K562 (cell line): ENCODE measurements around the gene PXDC1. TPM values are rescaled to one million over a fixed set of nuclear protein-coding genes. Genes with fewer than 3 reads are reported as not detected.

Experiments
- BACH1 ChIP-seq: fragments of 200-800 bp; sonication (Bioruptor generic); IDR thresholded peaks from 2 replicates; pipeline ENCODE4 v1.6.1; 2016; ENCODE audit warnings: missing genetic modification characterization, missing compliant biosample characterization
- BCOR ChIP-seq: fragments of 450-650 bp; IDR thresholded peaks from 2 replicates; pipeline ENCODE4 v1.6.1; 2016
- ESRRA ChIP-seq: fragments of 450-650 bp; IDR thresholded peaks from 2 replicates; pipeline ENCODE4 v1.6.1; 2014; ENCODE audit warnings: low read depth, mild to moderate bottlenecking, moderate library complexity, borderline replicate concordance
- FOSL1 ChIP-seq: fragments of 200-800 bp; sonication (Bioruptor generic); conservative IDR thresholded peaks from 2 replicates; pipeline ENCODE4 v1.6.1; 2016; ENCODE audit warnings: missing genetic modification characterization, missing compliant biosample characterization
- HDAC3 ChIP-seq: fragments of 450-650 bp; IDR thresholded peaks from 2 replicates; pipeline ENCODE4 v1.6.1; 2018; ENCODE audit warnings: borderline replicate concordance, mild to moderate bottlenecking, moderate library complexity; ENCODE audit not compliant: partially characterized antibody
- KLF16 ChIP-seq: IDR thresholded peaks from 2 replicates; pipeline ENCODE4 v1.6.1; 2016; ENCODE audit warnings: antibody characterized with exemption
- MCM3 ChIP-seq: fragments of 450-650 bp; IDR thresholded peaks from 2 replicates; pipeline ENCODE4 v1.6.1; 2016
- NR2C1 ChIP-seq, 2 experiments: fragments of 450-650 bp; IDR thresholded peaks; 2 replicates each; pipeline ENCODE4 v1.6.1; 2017; ENCODE audit warnings: mild to moderate bottlenecking in 2 of 2, antibody characterized with exemption in 1 of 2, inconsistent platforms in 1 of 2, missing compliant biosample characterization in 1 of 2, missing genetic modification characterization in 1 of 2
- RB1 ChIP-seq: fragments of 450-650 bp; IDR thresholded peaks from 2 replicates; pipeline ENCODE4 v1.6.1; 2017; ENCODE audit warnings: low read depth, mild to moderate bottlenecking
- SMAD1 ChIP-seq: fragments of 150-350 bp; IDR thresholded peaks from 2 replicates; pipeline ENCODE4 v1.6.1; 2014; ENCODE audit warnings: low read length, low read depth; ENCODE audit not compliant: partially characterized antibody
- SMAD2 ChIP-seq: fragments of 150-350 bp; IDR thresholded peaks from 2 replicates; pipeline ENCODE4 v1.6.1; 2014; ENCODE audit warnings: low read depth, mild to moderate bottlenecking, low read length
- SRF ChIP-seq, 2 experiments: fragments of 250-450, 450-650 bp in 1 of 2; sonication (Bioruptor Pico) in 1 of 2; sonication (generic) in 1 of 2; formaldehyde crosslinking; IDR thresholded peaks; 2 replicates each; pipeline versions ENCODE4 v1.5.0 to v1.5.1; 2020 to 2022; ENCODE audit warnings: mild to moderate bottlenecking in 1 of 2, missing genetic modification reagents in 1 of 2
- SRSF3 ChIP-seq: fragments of 200-400 bp; formaldehyde crosslinking; IDR thresholded peaks from 2 replicates; pipeline ENCODE4 v1.6.1; 2016; ENCODE audit warnings: mild to moderate bottlenecking, low read length, moderate library complexity; ENCODE audit not compliant: insufficient read depth
- STAT5A ChIP-seq: IDR thresholded peaks from 2 replicates; pipeline ENCODE4 v1.6.1; 2012; ENCODE audit warnings: low read length, inconsistent platforms, borderline replicate concordance
- ZFP30 ChIP-seq: fragments of 250-450 bp; sonication (Bioruptor Pico); IDR thresholded peaks from 2 replicates; pipeline ENCODE4 v1.8.0; 2022; ENCODE audit warnings: moderate library complexity, mild to moderate bottlenecking, inconsistent platforms, borderline replicate concordance
- ZNF75A ChIP-seq: fragments of 450-650 bp; formaldehyde crosslinking; IDR thresholded peaks from 2 replicates; pipeline ENCODE4 v1.4.0; 2020; ENCODE audit warnings: mild to moderate bottlenecking
- polyA plus RNA-seq, 8 experiments: library from polyadenylated mRNA; depleted of rRNA in 4 of 8; stranded (reverse) in 5 of 8; unstranded in 3 of 8; fragments of >200 nt; fragmentation: Nextera tagmentation in 2 of 8; fragmentation: Illumina TruSeq in 1 of 8; extraction: Ambion mirVana in 2 of 8; extraction: Trizol in 1 of 8; gene quantifications; 2 replicates each; pipeline versions ENCODE4 v1.2.1 to v1.2.3, GENCODE V29; 2011 to 2014; ENCODE audit warnings: inconsistent platforms in 1 of 8, missing spikeins in 1 of 8
- total RNA-seq, 7 experiments: library from RNA; depleted of rRNA in 6 of 7; stranded (reverse); fragments of >200 nt in 6 of 7; fragmentation: Illumina TruSeq in 2 of 7; extraction: Trizol in 2 of 7; gene quantifications; 2 replicates each; pipeline versions ENCODE4 v1.2.1 to v1.2.3, GENCODE V29; 2011 to 2021; ENCODE audit warnings: low replicate concordance in 1 of 7
- TF ChIP-seq, protein P1 (sequence below): fragments of 450-650 bp; IDR thresholded peaks from 2 replicates; pipeline ENCODE4 v1.6.1; 2016; ENCODE audit warnings: mild to moderate bottlenecking, moderate library complexity
- TF ChIP-seq, protein P2 (sequence below): sonication (generic); formaldehyde crosslinking; IDR thresholded peaks from 2 replicates; pipeline ENCODE4 v1.8.0; 2022; ENCODE audit warnings: missing genetic modification reagents, mild to moderate bottlenecking, moderate library complexity, borderline replicate concordance

The PXDC1 gene
- total and polyA plus RNA-seq, 9 of the 15 experiments (the other 6 are each of a cell fraction or from before 2014, with no cell fraction given), result 0.09 to 0.33 (median 0.16) TPM; not detected in 5

DNA sequence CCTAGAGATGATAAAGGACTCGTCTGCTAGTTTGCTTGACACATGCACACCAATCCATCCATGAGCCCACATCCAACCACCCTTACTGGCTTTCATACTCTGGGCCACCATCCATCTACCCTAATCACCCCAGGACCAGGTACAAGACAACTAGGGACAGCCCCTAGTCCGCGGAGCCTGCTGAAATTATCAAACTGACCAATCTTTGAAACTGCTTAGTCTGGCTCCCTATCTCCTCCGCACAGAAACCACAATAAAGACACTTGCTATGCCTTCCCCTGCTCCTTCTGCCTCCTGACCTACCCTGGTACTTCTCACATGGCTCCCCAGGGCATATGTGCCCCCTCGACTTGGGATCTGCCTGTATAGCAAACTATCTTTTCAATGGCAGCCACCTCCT is 33.1 kb downstream of the PXDC1 start (continued):
- TF ChIP-seq, protein P1, sequence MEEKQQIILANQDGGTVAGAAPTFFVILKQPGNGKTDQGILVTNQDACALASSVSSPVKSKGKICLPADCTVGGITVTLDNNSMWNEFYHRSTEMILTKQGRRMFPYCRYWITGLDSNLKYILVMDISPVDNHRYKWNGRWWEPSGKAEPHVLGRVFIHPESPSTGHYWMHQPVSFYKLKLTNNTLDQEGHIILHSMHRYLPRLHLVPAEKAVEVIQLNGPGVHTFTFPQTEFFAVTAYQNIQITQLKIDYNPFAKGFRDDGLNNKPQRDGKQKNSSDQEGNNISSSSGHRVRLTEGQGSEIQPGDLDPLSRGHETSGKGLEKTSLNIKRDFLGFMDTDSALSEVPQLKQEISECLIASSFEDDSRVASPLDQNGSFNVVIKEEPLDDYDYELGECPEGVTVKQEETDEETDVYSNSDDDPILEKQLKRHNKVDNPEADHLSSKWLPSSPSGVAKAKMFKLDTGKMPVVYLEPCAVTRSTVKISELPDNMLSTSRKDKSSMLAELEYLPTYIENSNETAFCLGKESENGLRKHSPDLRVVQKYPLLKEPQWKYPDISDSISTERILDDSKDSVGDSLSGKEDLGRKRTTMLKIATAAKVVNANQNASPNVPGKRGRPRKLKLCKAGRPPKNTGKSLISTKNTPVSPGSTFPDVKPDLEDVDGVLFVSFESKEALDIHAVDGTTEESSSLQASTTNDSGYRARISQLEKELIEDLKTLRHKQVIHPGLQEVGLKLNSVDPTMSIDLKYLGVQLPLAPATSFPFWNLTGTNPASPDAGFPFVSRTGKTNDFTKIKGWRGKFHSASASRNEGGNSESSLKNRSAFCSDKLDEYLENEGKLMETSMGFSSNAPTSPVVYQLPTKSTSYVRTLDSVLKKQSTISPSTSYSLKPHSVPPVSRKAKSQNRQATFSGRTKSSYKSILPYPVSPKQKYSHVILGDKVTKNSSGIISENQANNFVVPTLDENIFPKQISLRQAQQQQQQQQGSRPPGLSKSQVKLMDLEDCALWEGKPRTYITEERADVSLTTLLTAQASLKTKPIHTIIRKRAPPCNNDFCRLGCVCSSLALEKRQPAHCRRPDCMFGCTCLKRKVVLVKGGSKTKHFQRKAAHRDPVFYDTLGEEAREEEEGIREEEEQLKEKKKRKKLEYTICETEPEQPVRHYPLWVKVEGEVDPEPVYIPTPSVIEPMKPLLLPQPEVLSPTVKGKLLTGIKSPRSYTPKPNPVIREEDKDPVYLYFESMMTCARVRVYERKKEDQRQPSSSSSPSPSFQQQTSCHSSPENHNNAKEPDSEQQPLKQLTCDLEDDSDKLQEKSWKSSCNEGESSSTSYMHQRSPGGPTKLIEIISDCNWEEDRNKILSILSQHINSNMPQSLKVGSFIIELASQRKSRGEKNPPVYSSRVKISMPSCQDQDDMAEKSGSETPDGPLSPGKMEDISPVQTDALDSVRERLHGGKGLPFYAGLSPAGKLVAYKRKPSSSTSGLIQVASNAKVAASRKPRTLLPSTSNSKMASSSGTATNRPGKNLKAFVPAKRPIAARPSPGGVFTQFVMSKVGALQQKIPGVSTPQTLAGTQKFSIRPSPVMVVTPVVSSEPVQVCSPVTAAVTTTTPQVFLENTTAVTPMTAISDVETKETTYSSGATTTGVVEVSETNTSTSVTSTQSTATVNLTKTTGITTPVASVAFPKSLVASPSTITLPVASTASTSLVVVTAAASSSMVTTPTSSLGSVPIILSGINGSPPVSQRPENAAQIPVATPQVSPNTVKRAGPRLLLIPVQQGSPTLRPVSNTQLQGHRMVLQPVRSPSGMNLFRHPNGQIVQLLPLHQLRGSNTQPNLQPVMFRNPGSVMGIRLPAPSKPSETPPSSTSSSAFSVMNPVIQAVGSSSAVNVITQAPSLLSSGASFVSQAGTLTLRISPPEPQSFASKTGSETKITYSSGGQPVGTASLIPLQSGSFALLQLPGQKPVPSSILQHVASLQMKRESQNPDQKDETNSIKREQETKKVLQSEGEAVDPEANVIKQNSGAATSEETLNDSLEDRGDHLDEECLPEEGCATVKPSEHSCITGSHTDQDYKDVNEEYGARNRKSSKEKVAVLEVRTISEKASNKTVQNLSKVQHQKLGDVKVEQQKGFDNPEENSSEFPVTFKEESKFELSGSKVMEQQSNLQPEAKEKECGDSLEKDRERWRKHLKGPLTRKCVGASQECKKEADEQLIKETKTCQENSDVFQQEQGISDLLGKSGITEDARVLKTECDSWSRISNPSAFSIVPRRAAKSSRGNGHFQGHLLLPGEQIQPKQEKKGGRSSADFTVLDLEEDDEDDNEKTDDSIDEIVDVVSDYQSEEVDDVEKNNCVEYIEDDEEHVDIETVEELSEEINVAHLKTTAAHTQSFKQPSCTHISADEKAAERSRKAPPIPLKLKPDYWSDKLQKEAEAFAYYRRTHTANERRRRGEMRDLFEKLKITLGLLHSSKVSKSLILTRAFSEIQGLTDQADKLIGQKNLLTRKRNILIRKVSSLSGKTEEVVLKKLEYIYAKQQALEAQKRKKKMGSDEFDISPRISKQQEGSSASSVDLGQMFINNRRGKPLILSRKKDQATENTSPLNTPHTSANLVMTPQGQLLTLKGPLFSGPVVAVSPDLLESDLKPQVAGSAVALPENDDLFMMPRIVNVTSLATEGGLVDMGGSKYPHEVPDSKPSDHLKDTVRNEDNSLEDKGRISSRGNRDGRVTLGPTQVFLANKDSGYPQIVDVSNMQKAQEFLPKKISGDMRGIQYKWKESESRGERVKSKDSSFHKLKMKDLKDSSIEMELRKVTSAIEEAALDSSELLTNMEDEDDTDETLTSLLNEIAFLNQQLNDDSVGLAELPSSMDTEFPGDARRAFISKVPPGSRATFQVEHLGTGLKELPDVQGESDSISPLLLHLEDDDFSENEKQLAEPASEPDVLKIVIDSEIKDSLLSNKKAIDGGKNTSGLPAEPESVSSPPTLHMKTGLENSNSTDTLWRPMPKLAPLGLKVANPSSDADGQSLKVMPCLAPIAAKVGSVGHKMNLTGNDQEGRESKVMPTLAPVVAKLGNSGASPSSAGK, result no peak
- TF ChIP-seq SRSF3, result no peak
- TF ChIP-seq SMAD2, result no peak
- TF ChIP-seq KLF16, result peak; percentile 76
- TF ChIP-seq SRF (CRISPR knock-in tag; IDR thresholded peaks at IDR 0.05), result no peak
- no peak for TF ChIP-seq HDAC3
- peak; percentile 95 for TF ChIP-seq ESRRA
- no peak for TF ChIP-seq ZFP30
- TF ChIP-seq BACH1, result no peak
- no peak for TF ChIP-seq NR2C1 (IDR thresholded peaks at IDR 0.05)
- TF ChIP-seq NR2C1 (tag; IDR thresholded peaks at IDR 0.05), result no peak
- no peak for TF ChIP-seq ZNF75A
- TF ChIP-seq STAT5A, result peak; percentile 61; the same call in 1 of the 2 replicates
- TF ChIP-seq BCOR, result peak; percentile 82
- TF ChIP-seq MCM3, result no peak
- TF ChIP-seq RB1, result no peak
- TF ChIP-seq SMAD1, result no peak
- TF ChIP-seq FOSL1 (tag), result peak; percentile 26; the same call in 1 of the 2 replicates
- TF ChIP-seq, protein P2, sequence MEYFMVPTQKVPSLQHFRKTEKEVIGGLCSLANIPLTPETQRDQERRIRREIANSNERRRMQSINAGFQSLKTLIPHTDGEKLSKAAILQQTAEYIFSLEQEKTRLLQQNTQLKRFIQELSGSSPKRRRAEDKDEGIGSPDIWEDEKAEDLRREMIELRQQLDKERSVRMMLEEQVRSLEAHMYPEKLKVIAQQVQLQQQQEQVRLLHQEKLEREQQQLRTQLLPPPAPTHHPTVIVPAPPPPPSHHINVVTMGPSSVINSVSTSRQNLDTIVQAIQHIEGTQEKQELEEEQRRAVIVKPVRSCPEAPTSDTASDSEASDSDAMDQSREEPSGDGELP (CRISPR knock-in tag), result no peak
